ENCODE measurements around the gene ATP11B. TPM values are rescaled to one million over a fixed set of nuclear protein-coding genes. Genes with fewer than 3 reads are reported as not detected.
"Not testable (repeated sequence)": the region's sequence is repeated elsewhere in the genome, so short reads cannot be mapped to it uniquely, and the experiment has no call there.

Gene ATP11B
- polyA plus RNA-seq, 6 donors from 2014 or later, result 21.4 to 41.7 (median 27.8) TPM

- DNase-seq (no peak), ATAC-seq (ENCODE audit: low read depth in 2 of 2) (no peak)
- H3K36me3 Mint-ChIP-seq, result peaks cover 9 to 22% of the 10 kb centered on the region in 2 donors
- peaks cover 0 to 7% (median 0%) of the 10 kb centered on the region in 7 donors for H3K9me3 Mint-ChIP-seq
- H3K27ac Mint-ChIP-seq, result no peak overlapping the region
- H3K4me1 Mint-ChIP-seq, result peaks cover 4 to 18% (median 10%) of the 10 kb centered on the region in 3 donors
- no peaks in the 10 kb centered on the region for H3K27me3 Mint-ChIP-seq
- H3K4me3 Mint-ChIP-seq, result no peak overlapping the region
Observed at GRCh38 chr3:182821221-182821981, 28.1 kb downstream of the ATP11B start.

- H3K4me3 Mint-ChIP-seq; ATAC-seq (ENCODE audit: low read depth in 2 of 2); H3K27me3 Mint-ChIP-seq; H3K9me3 Mint-ChIP-seq; DNase-seq; H3K27ac Mint-ChIP-seq: not testable (repeated sequence)
- Mint-ChIP-seq H3K4me1 (peaks cover 4 to 19% (median 13%) of the 10 kb centered on the region in 3 donors), H3K36me3 (peaks cover 9 to 24% of the 10 kb centered on the region in 2 donors)
Observed at GRCh38 chr3:182822260-182822659, 29.0 kb downstream of the ATP11B start.

GRCh38 chr3:182824957-182825356 is 31.7 kb downstream of the ATP11B start:
- Mint-ChIP-seq H3K36me3 (peaks cover 9 to 24% of the 10 kb centered on the region in 2 donors), H3K4me1 (peaks cover 0 to 19% (median 13%) of the 10 kb centered on the region in 3 donors), H3K27me3 (no peaks in the 10 kb centered on the region), H3K9me3 (peaks cover 0 to 7% (median 0%) of the 10 kb centered on the region in 7 donors), H3K27ac (peak overlapping the region in 2 of 6 donors; percentile 37 to 69), H3K4me3 (peak overlapping the region in 1 of 8 donors; percentile 15)
- DNase-seq (no peak), ATAC-seq (ENCODE audit: low read depth in 2 of 2) (no peak)

GRCh38 chr3:182829761-182830405 is 36.6 kb downstream of the ATP11B start:
- H3K4me3 Mint-ChIP-seq, result no peak overlapping the region
- H3K27ac Mint-ChIP-seq, result no peak overlapping the region
- DNase-seq (no peak), ATAC-seq (ENCODE audit: low read depth in 2 of 2) (no peak)
- H3K4me1 Mint-ChIP-seq, result peaks cover 6 to 17% (median 17%) of the 10 kb centered on the region in 3 donors
- H3K36me3 Mint-ChIP-seq, result peaks cover 15 to 30% of the 10 kb centered on the region in 2 donors
- no peaks in the 10 kb centered on the region for H3K9me3 Mint-ChIP-seq
- H3K27me3 Mint-ChIP-seq, result no peaks in the 10 kb centered on the region

- no peaks in the 10 kb centered on the region for H3K27me3 Mint-ChIP-seq
- peak overlapping the region in 1 of 6 donors; percentile 61 for H3K27ac Mint-ChIP-seq
- peaks cover 17 to 23% of the 10 kb centered on the region in 2 donors for H3K36me3 Mint-ChIP-seq
- no peaks in the 10 kb centered on the region for H3K9me3 Mint-ChIP-seq
- peaks cover 0 to 11% (median 7%) of the 10 kb centered on the region in 3 donors for H3K4me1 Mint-ChIP-seq
- ATAC-seq (ENCODE audit: low read depth in 2 of 2), result no peak
- DNase-seq, result no peak
- no peak overlapping the region for H3K4me3 Mint-ChIP-seq
Observed at GRCh38 chr3:182837855-182838454, 44.7 kb downstream of the ATP11B start.

- H3K27ac Mint-ChIP-seq, result no peak overlapping the region
- H3K4me1 Mint-ChIP-seq, result peaks cover 0 to 11% (median 7%) of the 10 kb centered on the region in 3 donors
- no peaks in the 10 kb centered on the region for H3K9me3 Mint-ChIP-seq
- peaks cover 32 to 38% of the 10 kb centered on the region in 2 donors for H3K36me3 Mint-ChIP-seq
- ATAC-seq (ENCODE audit: low read depth in 2 of 2) (no peak), DNase-seq (no peak)
- no peak overlapping the region for H3K4me3 Mint-ChIP-seq
- H3K27me3 Mint-ChIP-seq, result no peaks in the 10 kb centered on the region
Observed at GRCh38 chr3:182843478-182843877, 50.2 kb downstream of the ATP11B start.

- no peaks in the 10 kb centered on the region for H3K4me1 Mint-ChIP-seq
- peaks cover 40 to 55% of the 10 kb centered on the region in 2 donors for H3K36me3 Mint-ChIP-seq
- no peaks in the 10 kb centered on the region for H3K9me3 Mint-ChIP-seq
- ATAC-seq (ENCODE audit: low read depth in 2 of 2), result no peak
- no peaks in the 10 kb centered on the region for H3K27me3 Mint-ChIP-seq
- H3K4me3 Mint-ChIP-seq, result no peak overlapping the region
- DNase-seq, result no peak
- H3K27ac Mint-ChIP-seq, result peak overlapping the region in 1 of 6 donors; percentile 28
Observed at GRCh38 chr3:182848906-182849305, 55.6 kb downstream of the ATP11B start.

GRCh38 chr3:182855076-182855475 is 61.8 kb downstream of the ATP11B start:
- H3K27me3 Mint-ChIP-seq, result no peaks in the 10 kb centered on the region
- peak overlapping the region in 2 of 6 donors; percentile 33 to 47 for H3K27ac Mint-ChIP-seq
- H3K4me1 Mint-ChIP-seq, result no peaks in the 10 kb centered on the region
- H3K36me3 Mint-ChIP-seq, result peaks cover 20 to 32% of the 10 kb centered on the region in 2 donors
- DNase-seq (no peak), ATAC-seq (ENCODE audit: low read depth in 2 of 2) (no peak)
- H3K9me3 Mint-ChIP-seq, result no peaks in the 10 kb centered on the region
- H3K4me3 Mint-ChIP-seq, result no peak overlapping the region

GRCh38 chr3:182861348-182861747 is 68.0 kb downstream of the ATP11B start:
- H3K27ac Mint-ChIP-seq, result no peak overlapping the region
- H3K4me1 Mint-ChIP-seq, result no peaks in the 10 kb centered on the region
- DNase-seq, result no peak
- H3K9me3 Mint-ChIP-seq, result no peaks in the 10 kb centered on the region
- peaks cover 14 to 19% of the 10 kb centered on the region in 2 donors for H3K36me3 Mint-ChIP-seq
- no peak overlapping the region for H3K4me3 Mint-ChIP-seq
- H3K27me3 Mint-ChIP-seq, result no peaks in the 10 kb centered on the region
- ATAC-seq (ENCODE audit: low read depth in 2 of 2), result no peak

- Mint-ChIP-seq H3K4me3 (no peak overlapping the region), H3K27me3 (no peaks in the 10 kb centered on the region), H3K27ac (peak overlapping the region in 1 of 6 donors; percentile 61), H3K4me1 (no peaks in the 10 kb centered on the region), H3K9me3 (no peaks in the 10 kb centered on the region), H3K36me3 (peaks cover 14 to 19% of the 10 kb centered on the region in 2 donors)
- ATAC-seq (ENCODE audit: low read depth in 2 of 2) (no peak), DNase-seq (no peak)
Observed at GRCh38 chr3:182862159-182862860, 69.0 kb downstream of the ATP11B start.

- H3K4me1 Mint-ChIP-seq, result no peaks in the 10 kb centered on the region
- H3K4me3 Mint-ChIP-seq, result no peak overlapping the region
- H3K27ac Mint-ChIP-seq, result no peak overlapping the region
- DNase-seq (no peak), ATAC-seq (ENCODE audit: low read depth in 2 of 2) (no peak)
- no peaks in the 10 kb centered on the region for H3K27me3 Mint-ChIP-seq
- H3K9me3 Mint-ChIP-seq, result no peaks in the 10 kb centered on the region
- peaks cover 17 to 32% of the 10 kb centered on the region in 2 donors for H3K36me3 Mint-ChIP-seq
Observed at GRCh38 chr3:182869059-182869458, 75.8 kb downstream of the ATP11B start.

GRCh38 chr3:182870917-182871316 is 77.6 kb downstream of the ATP11B start:
- H3K27me3 Mint-ChIP-seq; ATAC-seq (ENCODE audit: low read depth in 2 of 2); H3K9me3 Mint-ChIP-seq; H3K27ac Mint-ChIP-seq; DNase-seq; H3K4me1 Mint-ChIP-seq: not testable (repeated sequence)
- Mint-ChIP-seq H3K36me3 (peaks cover 17 to 35% of the 10 kb centered on the region in 2 donors), H3K4me3 (peak overlapping the region in 1 of 8 donors; percentile 67)

- Mint-ChIP-seq H3K36me3 (peaks cover 0 to 2% of the 10 kb centered on the region in 2 donors), H3K4me3 (no peak overlapping the region), H3K27me3 (no peaks in the 10 kb centered on the region), H3K4me1 (no peaks in the 10 kb centered on the region), H3K9me3 (no peaks in the 10 kb centered on the region), H3K27ac (no peak overlapping the region)
- DNase-seq (no peak), ATAC-seq (ENCODE audit: low read depth in 2 of 2) (no peak)
Observed at GRCh38 chr3:182879031-182879611, 85.8 kb downstream of the ATP11B start.
